ENCODE data around the gene NPTX2. TPM values are rescaled to one million over a fixed set of nuclear protein-coding genes. Genes with fewer than 3 reads are reported as not detected.

Gene NPTX2
- total RNA-seq, 2 donors from 2014 or later, result 0.53 to 1.3 TPM

GRCh38 chr7:98655611-98656010, 38.5 kb downstream of the NPTX2 start:
- H3K4me3 Mint-ChIP-seq, result no peak overlapping the region

DNA sequence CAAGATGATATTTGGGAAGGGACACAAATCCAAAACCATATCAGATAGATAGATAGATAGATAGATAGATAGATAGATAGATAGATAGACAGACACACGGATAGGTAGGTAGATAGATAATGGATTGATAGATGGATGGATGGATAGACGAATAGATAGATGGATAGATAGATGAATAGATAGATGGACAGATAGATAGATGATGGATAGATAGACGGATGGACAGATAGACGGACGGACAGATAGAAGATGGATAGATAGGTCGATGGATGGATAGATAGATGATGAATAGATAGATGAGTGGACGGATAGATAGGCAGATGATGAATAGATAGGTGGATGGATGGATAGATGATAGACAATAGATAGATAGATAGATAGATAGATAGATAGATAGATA, 39.8 kb downstream of the NPTX2 start:
- no peak overlapping the region for H3K9ac ChIP-seq (ENCODE audit: extremely low read depth, low read length, poor library complexity, severe bottlenecking)
- TF ChIP-seq, protein P1, sequence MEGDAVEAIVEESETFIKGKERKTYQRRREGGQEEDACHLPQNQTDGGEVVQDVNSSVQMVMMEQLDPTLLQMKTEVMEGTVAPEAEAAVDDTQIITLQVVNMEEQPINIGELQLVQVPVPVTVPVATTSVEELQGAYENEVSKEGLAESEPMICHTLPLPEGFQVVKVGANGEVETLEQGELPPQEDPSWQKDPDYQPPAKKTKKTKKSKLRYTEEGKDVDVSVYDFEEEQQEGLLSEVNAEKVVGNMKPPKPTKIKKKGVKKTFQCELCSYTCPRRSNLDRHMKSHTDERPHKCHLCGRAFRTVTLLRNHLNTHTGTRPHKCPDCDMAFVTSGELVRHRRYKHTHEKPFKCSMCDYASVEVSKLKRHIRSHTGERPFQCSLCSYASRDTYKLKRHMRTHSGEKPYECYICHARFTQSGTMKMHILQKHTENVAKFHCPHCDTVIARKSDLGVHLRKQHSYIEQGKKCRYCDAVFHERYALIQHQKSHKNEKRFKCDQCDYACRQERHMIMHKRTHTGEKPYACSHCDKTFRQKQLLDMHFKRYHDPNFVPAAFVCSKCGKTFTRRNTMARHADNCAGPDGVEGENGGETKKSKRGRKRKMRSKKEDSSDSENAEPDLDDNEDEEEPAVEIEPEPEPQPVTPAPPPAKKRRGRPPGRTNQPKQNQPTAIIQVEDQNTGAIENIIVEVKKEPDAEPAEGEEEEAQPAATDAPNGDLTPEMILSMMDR (conservative IDR thresholded peaks at IDR 0.05), result no peak
- H3K4me3 ChIP-seq (ENCODE audit: low read length), result no peak overlapping the region
- H3K27ac Mint-ChIP-seq, result no peak overlapping the region
- no peaks in the 10 kb centered on the region for H3K36me3 ChIP-seq (ENCODE audit: control insufficient read depth, insufficient read depth, low read length)
- DNase-seq, result no peak
- no peaks in the 10 kb centered on the region for H3K4me1 Mint-ChIP-seq
- H3K9me3 ChIP-seq (ENCODE audit: control insufficient read depth, low read length), result no peaks in the 10 kb centered on the region
- no peak overlapping the region for H3K4me3 Mint-ChIP-seq
- H3K9me3 Mint-ChIP-seq, result no peaks in the 10 kb centered on the region
- no peak overlapping the region for H3K27ac ChIP-seq (ENCODE audit: low read depth, low read length)
- no peaks in the 10 kb centered on the region for H3K27me3 ChIP-seq (ENCODE audit: control insufficient read depth, insufficient read depth, low read length, poor library complexity, severe bottlenecking)
- H3K4me1 ChIP-seq (ENCODE audit: control insufficient read depth, insufficient read depth, low read length), result no peaks in the 10 kb centered on the region
- H3K27me3 Mint-ChIP-seq (ENCODE audit: insufficient read depth), result peaks cover 3% of the 10 kb centered on the region
- WGBS, 2 experiments (ENCODE audit: insufficient coverage in 1 of 2, insufficient read length in 1 of 2), result 89 to 92% methylated on average over 7 of the region's 7 CpGs
- no peaks in the 10 kb centered on the region for H3K36me3 Mint-ChIP-seq (ENCODE audit: low read depth)

More at GRCh38 chr7:98655611-98656010, 38.5 kb downstream of the NPTX2 start:
- TF ChIP-seq, protein P1 (conservative IDR thresholded peaks at IDR 0.05), result no peak
- Histone ChIP-seq H3K4me1 (ENCODE audit: control insufficient read depth, insufficient read depth, low read length) (no peaks in the 10 kb centered on the region), H3K9me3 (ENCODE audit: control insufficient read depth, low read length) (no peaks in the 10 kb centered on the region), H3K4me3 (ENCODE audit: low read length) (no peak overlapping the region), H3K27me3 (ENCODE audit: control insufficient read depth, insufficient read depth, low read length, poor library complexity, severe bottlenecking) (no peaks in the 10 kb centered on the region), H3K36me3 (ENCODE audit: control insufficient read depth, insufficient read depth, low read length) (no peaks in the 10 kb centered on the region), H3K9ac (ENCODE audit: extremely low read depth, low read length, poor library complexity, severe bottlenecking) (no peak overlapping the region), H3K27ac (ENCODE audit: low read depth, low read length) (no peak overlapping the region)
- Mint-ChIP-seq H3K4me1 (no peaks in the 10 kb centered on the region), H3K9me3 (no peaks in the 10 kb centered on the region), H3K27ac (no peak overlapping the region), H3K27me3 (ENCODE audit: insufficient read depth) (peaks cover 3% of the 10 kb centered on the region), H3K36me3 (ENCODE audit: low read depth) (no peaks in the 10 kb centered on the region)
- WGBS, 2 experiments (ENCODE audit: insufficient coverage in 1 of 2, insufficient read length in 1 of 2), result 86 to 93% methylated on average over 2 to 5 of the region's 5 CpGs
- no peak for DNase-seq

DNA sequence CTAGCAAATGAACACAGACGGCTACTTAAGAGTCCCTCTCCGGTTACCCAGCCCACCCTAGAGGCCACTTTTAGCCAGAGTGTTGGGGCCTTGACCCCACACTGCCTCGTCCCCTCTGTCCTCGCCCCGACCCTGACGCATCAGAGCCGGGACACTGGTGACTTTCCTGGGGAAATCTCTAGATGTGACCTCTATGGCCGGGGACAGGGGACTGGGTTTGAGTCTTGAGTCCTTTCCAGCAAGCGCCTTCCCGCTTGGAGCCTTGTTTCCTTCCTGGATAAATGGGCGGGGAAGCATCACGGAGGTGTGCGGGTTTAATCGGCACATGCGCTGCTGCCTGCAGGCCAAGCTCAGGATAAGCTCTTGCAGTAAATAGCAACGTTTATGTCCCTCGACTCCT, 40.7 kb downstream of the NPTX2 start:
- Mint-ChIP-seq H3K9me3 (no peaks in the 10 kb centered on the region), H3K4me3 (no peak overlapping the region), H3K27ac (no peak overlapping the region), H3K4me1 (no peaks in the 10 kb centered on the region), H3K36me3 (ENCODE audit: low read depth) (no peaks in the 10 kb centered on the region), H3K27me3 (ENCODE audit: insufficient read depth) (peaks cover 5% of the 10 kb centered on the region)
- no peak overlapping the region for H3K9ac ChIP-seq (ENCODE audit: extremely low read depth, low read length, poor library complexity, severe bottlenecking)
- no peak overlapping the region for H3K4me3 ChIP-seq (ENCODE audit: low read length)
- no peak for DNase-seq
- no peaks in the 10 kb centered on the region for H3K9me3 ChIP-seq (ENCODE audit: control insufficient read depth, low read length)
- no peaks in the 10 kb centered on the region for H3K4me1 ChIP-seq (ENCODE audit: control insufficient read depth, insufficient read depth, low read length)
- TF ChIP-seq, protein P1 (conservative IDR thresholded peaks at IDR 0.05), result no peak
- H3K27ac ChIP-seq (ENCODE audit: low read depth, low read length), result no peak overlapping the region
- no peaks in the 10 kb centered on the region for H3K27me3 ChIP-seq (ENCODE audit: control insufficient read depth, insufficient read depth, low read length, poor library complexity, severe bottlenecking)
- H3K36me3 ChIP-seq (ENCODE audit: control insufficient read depth, insufficient read depth, low read length), result no peaks in the 10 kb centered on the region
- 89 to 91% methylated on average over 15 to 17 of the region's 17 CpGs for WGBS, 2 experiments (ENCODE audit: insufficient coverage in 1 of 2, insufficient read length in 1 of 2)
